ENCODE results near the gene EMX1.

The EMX1 gene

GRCh38 chr2:72942293-72942692 is 25.0 kb downstream of the EMX1 start:
- in situ Hi-C loops (cut with MboI; ENCODE audit: low sequenced_read_pairs): no loop called here

- in situ Hi-C loops (cut with MboI; ENCODE audit: low sequenced_read_pairs): no loop called here
Observed at GRCh38 chr2:72942881-72943418, 25.6 kb downstream of the EMX1 start.

GRCh38 chr2:72943540-72944395 is 26.4 kb downstream of the EMX1 start:
- in situ Hi-C loops (cut with MboI; ENCODE audit: low sequenced_read_pairs): no loop called here

DNA sequence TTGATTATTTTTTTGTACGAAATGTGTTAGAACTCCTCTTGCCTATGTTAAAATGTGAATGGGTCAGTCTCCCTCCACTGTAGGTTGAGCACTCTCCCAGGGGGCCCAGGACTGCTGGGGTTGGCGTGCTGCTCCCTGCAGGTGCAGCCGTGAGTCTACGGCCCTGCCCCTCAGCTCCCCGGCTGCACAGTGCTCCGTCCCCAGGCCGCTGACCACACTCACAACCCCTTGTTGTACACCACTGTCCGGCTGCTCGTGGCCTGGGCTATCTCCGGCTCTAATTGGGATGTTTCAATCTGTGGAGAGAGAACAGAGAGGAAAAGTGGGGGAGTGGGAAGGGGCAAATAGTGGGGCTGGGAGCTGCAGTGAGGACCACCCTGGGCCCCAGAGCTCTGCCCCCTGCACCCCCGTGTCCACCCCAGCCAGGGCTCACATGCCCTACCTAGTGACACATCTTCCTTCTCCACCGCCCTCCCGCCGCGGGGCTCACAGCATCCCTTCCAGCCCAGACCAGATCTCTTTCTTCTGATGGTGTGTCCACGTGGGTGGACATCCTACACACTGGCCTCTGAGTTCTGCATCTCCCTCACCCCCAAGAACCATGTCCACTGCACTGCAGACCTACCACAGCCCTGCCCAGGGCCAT is 27.6 kb downstream of the EMX1 start:
- in situ Hi-C loops (cut with MboI; ENCODE audit: low sequenced_read_pairs): no loop called here

GRCh38 chr2:72945450-72946019 is 28.2 kb downstream of the EMX1 start:
- in situ Hi-C loops (cut with MboI; ENCODE audit: low sequenced_read_pairs): no loop called here

- in situ Hi-C loops (cut with MboI; ENCODE audit: low sequenced_read_pairs): no loop called here
Observed at GRCh38 chr2:72946466-72946865, 29.1 kb downstream of the EMX1 start.

- in situ Hi-C loops (cut with MboI; ENCODE audit: low sequenced_read_pairs): no loop called here
Observed at GRCh38 chr2:72947952-72948830, 30.9 kb downstream of the EMX1 start.

- in situ Hi-C loops (cut with MboI; ENCODE audit: low sequenced_read_pairs): no loop called here
Observed at GRCh38 chr2:72949045-72949444, 31.7 kb downstream of the EMX1 start.

- in situ Hi-C loops (cut with MboI; ENCODE audit: low sequenced_read_pairs): no loop called here
Observed at GRCh38 chr2:72949642-72950041, 32.3 kb downstream of the EMX1 start.

DNA sequence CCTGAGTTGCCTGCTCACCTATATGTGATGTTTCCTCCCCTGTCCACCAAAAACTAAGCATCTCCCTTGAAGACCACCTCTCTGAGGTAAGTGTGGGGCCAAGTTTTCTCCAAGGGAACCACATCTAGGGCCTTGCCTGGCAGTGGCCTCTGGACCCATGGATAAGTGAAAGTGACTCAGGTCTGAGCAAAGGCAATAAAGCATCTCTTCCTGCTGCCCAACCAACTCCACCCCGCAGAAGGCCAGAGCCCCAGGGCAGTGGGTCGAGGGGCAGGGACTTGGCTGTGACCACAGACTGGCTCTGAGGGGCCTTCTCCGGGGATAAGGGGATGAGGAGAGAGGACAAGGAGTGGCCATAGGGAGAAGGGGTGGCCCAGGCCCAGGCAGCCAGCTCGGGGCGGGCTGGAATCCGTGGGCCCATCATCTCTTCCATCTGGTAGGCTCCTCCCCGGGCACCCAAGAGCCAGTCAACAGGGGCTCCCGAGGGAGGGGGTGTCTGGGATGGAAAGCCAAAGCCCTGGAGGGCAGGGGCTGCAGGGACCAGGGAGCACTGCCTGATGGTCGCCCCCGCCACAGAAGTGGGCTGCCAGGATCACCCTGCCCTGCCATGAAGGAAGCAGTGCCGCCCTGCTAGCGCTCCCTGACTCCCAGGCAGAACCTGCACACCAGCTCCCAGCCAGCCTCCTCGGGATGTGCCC is 33.4 kb downstream of the EMX1 start:
- in situ Hi-C loops (cut with MboI; ENCODE audit: low sequenced_read_pairs): no loop called here

- in situ Hi-C loops (cut with MboI; ENCODE audit: low sequenced_read_pairs): no loop called here
Observed at GRCh38 chr2:72951303-72952095, 34.2 kb downstream of the EMX1 start.

DNA sequence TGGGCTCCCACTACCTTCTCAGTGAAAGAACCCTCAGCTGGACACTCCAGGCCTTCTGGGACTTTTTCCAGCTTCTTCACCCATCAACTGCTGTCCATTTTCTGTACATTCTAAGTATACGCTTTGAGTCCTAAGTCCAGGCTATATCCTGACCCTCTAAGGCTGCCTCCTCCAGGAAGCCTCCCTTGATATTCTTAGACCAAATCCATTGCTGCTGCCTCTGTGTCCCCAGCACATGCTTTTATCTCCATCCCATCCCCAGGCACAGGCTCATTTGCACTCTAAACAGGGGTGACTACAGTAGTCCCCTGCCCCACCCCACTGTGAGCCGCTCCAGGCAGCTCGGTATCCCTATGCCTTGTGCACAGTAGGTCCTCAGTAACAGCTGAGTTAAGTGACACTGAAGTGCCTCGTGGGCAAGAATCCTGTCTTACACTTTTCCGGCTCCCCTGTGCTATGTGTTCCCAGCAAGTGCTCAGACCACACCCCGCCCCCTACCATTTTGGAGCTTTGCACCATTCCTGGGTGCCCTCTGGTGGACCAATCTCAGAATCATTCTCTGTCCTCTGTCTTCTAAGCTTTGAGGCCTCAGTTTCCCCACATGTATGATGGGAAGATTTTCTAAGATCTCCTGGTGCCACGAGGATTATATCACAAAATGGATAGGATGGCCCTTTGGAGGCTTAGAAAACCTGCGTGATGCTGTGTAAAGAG is 34.9 kb downstream of the EMX1 start:
- in situ Hi-C loops (cut with MboI; ENCODE audit: low sequenced_read_pairs): no loop called here

GRCh38 chr2:72952961-72953360 is 35.6 kb downstream of the EMX1 start:
- in situ Hi-C loops (cut with MboI; ENCODE audit: low sequenced_read_pairs): no loop called here

GRCh38 chr2:72953528-72953927 is 36.2 kb downstream of the EMX1 start:
- in situ Hi-C loops (cut with MboI; ENCODE audit: low sequenced_read_pairs): no loop called here

DNA sequence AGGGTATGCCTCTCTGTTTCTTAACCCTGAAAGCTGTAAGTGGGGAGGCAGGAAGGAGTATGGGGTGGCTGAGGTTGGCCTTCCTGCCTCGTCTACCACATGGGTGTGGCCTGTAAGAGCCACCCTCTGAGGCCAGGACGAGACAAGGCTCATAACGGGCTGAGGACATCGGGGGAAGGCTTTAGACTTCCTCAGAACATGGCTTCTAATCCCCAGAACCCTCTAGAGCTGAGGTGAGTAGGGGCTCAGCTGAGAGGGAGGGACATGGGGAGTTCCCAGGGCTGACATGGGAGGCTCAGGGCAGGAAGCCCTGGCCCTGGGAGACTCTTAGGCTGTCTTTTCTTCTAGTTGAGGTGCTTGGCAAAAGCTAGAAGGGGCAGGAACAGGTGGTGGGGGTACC is 36.7 kb downstream of the EMX1 start:
- in situ Hi-C loops (cut with MboI; ENCODE audit: low sequenced_read_pairs): no loop called here

DNA sequence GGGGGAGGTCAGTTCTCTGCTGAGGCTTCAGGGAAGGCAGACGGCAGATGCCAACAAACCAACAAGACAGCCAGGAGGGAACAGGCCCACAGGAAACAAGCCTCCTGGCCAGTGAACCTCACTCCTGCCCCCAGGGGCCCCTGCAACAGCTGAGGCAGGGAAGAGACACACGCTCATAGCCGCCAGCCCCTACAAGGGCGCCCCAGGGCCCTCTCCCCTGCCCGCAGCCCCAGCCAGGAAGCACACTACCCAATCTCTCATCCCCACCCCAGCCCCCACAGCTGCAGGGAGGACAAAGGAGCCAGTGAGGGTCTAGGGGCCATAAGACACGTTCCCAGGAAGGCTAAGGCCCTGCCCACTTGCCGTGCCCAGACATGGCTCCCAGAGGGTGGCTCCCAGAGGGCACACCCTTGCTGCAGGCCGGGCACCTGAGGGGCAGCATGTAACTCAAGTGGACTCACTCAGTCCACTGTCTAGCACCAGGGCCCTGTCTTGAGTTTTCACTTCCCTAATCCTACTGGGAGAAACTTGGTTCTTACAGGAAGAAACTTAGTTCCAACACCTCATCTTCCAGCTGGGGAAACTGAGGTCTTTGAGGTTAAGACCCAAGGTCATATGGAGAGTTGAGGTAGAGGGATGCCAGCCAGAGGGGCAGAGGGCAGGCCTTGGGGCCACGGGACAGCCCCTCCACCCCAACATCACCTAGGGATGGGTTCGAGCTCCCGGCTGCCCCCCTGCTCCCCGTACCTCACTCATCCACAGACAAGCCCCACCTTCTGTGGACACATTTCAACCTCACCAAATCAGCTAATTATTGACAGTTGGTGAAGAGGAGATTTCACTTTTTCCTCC is 37.3 kb downstream of the EMX1 start:
- in situ Hi-C loops (cut with MboI; ENCODE audit: low sequenced_read_pairs): no loop called here

- in situ Hi-C loops (cut with MboI; ENCODE audit: low sequenced_read_pairs): no loop called here
Observed at GRCh38 chr2:72955228-72956049, 38.1 kb downstream of the EMX1 start.

All from HL-60/S4 treated with retinoic acid at 250 ng/mL for 4 days and 3 days (cell line).